Epithelial cell of esophagus (primary cell): Measurements from ENCODE around the gene NTN5.
A peak's percentile ranks its signal among the peaks of the same experiment; 100 is the strongest.

Experiments
- DNase-seq: peaks from one replicate; pipeline ENCODE4 v3.0.0; 2010; ENCODE audit warnings: low read depth
- H3K4me3 ChIP-seq: 2 replicates; pipeline ENCODE4 v1.5.1; 2011; ENCODE audit warnings: mild to moderate bottlenecking, low read length, control low read depth
- CTCF ChIP-seq: IDR thresholded peaks from 2 replicates; pipeline ENCODE4 v1.5.1; 2011; ENCODE audit warnings: low read depth, mild to moderate bottlenecking, low read length, control low read depth, inconsistent platforms; ENCODE audit not compliant: insufficient read depth; ENCODE audit errors: missing control alignments

NTN5 gene

GRCh38 chr19:48678201-48678600 lies 5.4 kb upstream of the NTN5 start:
- no peak overlapping the region for H3K4me3 ChIP-seq
- TF ChIP-seq CTCF: no peak
- peak; percentile 23 for DNase-seq

GRCh38 chr19:48676887-48677286 lies 4.1 kb upstream of the NTN5 start:
- no peak overlapping the region for H3K4me3 ChIP-seq
- no peak for TF ChIP-seq CTCF
- peak; percentile 92 for DNase-seq

- DNase-seq: no peak
- TF ChIP-seq CTCF: no peak
- H3K4me3 ChIP-seq: no peak overlapping the region
Measured at GRCh38 chr19:48676487-48676886, 3.7 kb upstream of the NTN5 start.

GRCh38 chr19:48674921-48675824 lies 2.4 kb upstream of the NTN5 start:
- DNase-seq: peak; percentile 80
- no peak overlapping the region for H3K4me3 ChIP-seq
- peak; percentile 93 for TF ChIP-seq CTCF

- no peak overlapping the region for H3K4me3 ChIP-seq
- no peak for TF ChIP-seq CTCF
- no peak for DNase-seq
Measured at GRCh38 chr19:48674216-48674809, 1.5 kb upstream of the NTN5 start.

- DNase-seq: no peak
- H3K4me3 ChIP-seq: no peak overlapping the region
- TF ChIP-seq CTCF: no peak
Measured at GRCh38 chr19:48673436-48674100, 751 bp upstream of the NTN5 start.
